Cerebellar cortex (tissue), 1 donor: ENCODE measurements around the gene ADAT2.
A peak's percentile ranks its signal among the peaks of the same experiment; 100 is the strongest.

Source experiments
- DNase-seq: peaks from one replicate; pipeline ENCODE4 v3.0.0-alpha.2; 2015; ENCODE audit warnings: low spot score

Gene ADAT2

GRCh38 chr6:143441680-143442545, 8.6 kb downstream of the ADAT2 start:
- no peak for DNase-seq

GRCh38 chr6:143441010-143441409, 9.5 kb downstream of the ADAT2 start:
- DNase-seq = no peak

- no peak for DNase-seq
Measured at GRCh38 chr6:143432588-143432987, 17.9 kb downstream of the ADAT2 start.

GRCh38 chr6:143431226-143431625, 19.3 kb downstream of the ADAT2 start:
- no peak for DNase-seq

DNA sequence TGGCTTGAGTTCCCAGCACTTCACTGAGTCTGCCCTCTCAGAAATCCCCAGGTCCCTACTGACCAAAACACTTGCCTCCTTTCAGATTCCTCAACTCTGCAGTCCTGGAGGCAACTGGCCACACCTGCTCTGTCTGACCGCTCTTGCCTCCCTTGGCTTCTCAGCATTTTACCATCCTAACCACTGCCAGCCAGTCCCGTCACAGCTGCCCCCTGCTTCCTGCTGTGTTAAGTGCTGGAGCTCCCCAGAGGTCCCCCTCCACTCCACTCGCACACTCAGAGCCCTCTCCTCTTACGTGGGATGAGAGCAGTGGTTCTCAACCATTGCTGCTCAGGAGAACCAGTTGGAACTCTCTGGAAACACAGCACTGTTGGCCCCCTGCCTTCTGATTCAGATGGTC, 20.5 kb downstream of the ADAT2 start:
- no peak for DNase-seq

- DNase-seq = peak; percentile 70
Measured at GRCh38 chr6:143427109-143427817, 23.2 kb downstream of the ADAT2 start.

GRCh38 chr6:143426026-143426425, 24.5 kb downstream of the ADAT2 start:
- no peak for DNase-seq

GRCh38 chr6:143419526-143419925, 31.0 kb downstream of the ADAT2 start:
- DNase-seq = no peak

GRCh38 chr6:143414769-143415168, 35.7 kb downstream of the ADAT2 start:
- no peak for DNase-seq

DNA sequence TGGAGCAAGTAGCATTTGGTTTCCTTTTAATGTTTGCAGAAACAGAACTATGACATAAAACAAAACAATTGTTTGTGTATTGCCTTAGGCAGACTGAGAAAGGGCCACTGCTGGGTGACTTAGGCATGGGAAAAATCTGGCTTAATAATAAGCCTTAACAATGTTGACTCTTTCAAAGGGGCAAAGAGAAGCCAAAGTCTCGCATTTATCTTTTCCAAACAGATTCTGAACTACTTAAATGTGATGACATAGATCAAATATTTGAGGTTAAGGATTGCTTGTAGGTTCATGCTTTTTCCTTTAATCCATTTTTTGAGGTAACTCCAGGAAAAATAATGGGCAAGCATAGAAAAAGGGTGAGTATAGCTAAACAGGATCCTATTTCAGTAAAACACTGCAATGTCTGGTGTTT, 39.6 kb downstream of the ADAT2 start:
- DNase-seq = no peak

- no peak for DNase-seq
Measured at GRCh38 chr6:143408787-143409162, 41.7 kb downstream of the ADAT2 start.

GRCh38 chr6:143408151-143408786, 42.2 kb downstream of the ADAT2 start:
- no peak for DNase-seq

GRCh38 chr6:143406673-143407072, 43.8 kb downstream of the ADAT2 start:
- no peak for DNase-seq

- no peak for DNase-seq
Measured at GRCh38 chr6:143405373-143406154, 44.9 kb downstream of the ADAT2 start.

GRCh38 chr6:143402721-143403336, 47.7 kb downstream of the ADAT2 start:
- DNase-seq = no peak

- DNase-seq = no peak
Measured at GRCh38 chr6:143401636-143402370, 48.7 kb downstream of the ADAT2 start.

DNA sequence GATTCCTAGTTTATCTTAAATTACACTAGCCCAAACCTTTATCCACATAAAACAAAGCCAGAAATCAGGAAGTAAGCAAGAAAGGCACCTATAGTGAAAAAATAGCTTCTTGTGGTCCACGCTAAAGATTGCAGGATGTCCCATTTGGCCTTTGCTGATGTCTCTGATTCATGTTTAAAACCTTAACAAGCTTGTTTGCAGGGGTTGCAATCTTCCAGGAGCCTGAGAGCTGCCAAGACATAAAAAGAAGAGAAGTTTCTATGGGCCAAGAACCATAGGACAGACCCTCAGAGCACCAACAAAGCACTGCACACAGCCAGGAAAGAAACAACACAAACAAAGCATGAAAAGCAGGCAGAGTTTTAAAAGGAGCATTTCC, 49.4 kb downstream of the ADAT2 start:
- no peak for DNase-seq

DNA sequence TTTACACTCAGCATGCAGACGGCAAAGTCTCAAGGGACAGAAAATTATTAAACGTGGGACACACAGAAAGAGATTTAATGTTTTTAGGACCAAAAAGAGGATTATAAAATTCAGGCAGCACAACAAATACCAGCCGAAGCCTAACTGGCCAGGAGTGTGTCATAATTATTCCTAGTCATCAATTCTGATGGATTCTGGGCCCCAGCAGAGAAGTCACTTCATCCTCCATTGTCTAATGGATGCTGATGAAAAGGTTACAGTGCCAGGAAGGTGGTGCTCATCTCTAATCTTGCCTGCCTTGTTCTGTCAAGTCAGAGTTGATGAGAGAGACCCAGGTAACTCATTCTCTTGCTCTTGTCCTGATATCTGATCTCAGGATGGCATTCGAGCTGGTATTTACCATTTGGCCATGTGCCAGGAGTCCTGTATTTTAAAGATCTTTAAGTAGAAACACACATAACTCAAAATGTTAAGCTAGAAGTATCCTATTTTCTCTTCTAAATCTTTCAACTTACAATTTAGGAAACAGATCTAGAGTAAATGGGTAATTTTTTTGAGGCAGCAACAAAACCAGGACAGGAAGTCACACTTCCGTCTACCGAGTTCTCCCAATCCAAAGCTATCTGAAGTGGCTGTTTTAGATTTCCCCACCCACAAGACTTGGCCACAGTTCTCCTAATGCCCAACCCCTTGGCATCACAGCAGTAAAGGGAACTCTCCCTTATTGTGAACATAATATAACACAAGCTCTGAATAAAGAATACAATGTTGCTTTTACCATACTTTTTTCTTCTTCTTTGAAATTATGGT, 50.0 kb downstream of the ADAT2 start:
- DNase-seq = no peak

- no peak for DNase-seq
Measured at GRCh38 chr6:143399775-143400174, 50.7 kb downstream of the ADAT2 start.

- no peak for DNase-seq
Measured at GRCh38 chr6:143399176-143399575, 51.3 kb downstream of the ADAT2 start.
